T-helper 22 cell (primary cell): ENCODE results near the gene TENM4.

ENCODE experiments used
- DNase-seq: peaks from one replicate; pipeline ENCODE4 v3.0.0-alpha.2; 2020; ENCODE audit warnings: low read depth

The TENM4 gene

DNA sequence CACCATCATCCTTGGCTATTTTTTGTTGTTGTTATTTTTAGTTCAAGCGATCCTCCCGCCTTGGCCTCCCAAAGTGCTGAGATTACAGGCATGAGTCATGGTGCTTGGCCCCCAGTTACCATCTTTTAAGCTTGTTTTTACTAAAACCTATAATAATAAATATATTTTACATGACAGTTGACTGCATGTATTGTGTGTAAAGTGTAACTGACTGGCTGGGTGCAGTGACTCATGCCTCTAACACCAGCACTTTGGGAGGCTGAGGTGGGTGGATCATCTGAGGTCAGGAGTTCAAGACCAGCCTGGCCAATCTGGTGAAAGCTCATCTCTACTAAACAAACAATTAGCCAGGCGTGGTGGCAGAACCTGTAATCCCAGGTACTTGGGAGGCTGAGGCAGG, 386.2 kb downstream of the TENM4 start:
- no peak for DNase-seq

GRCh38 chr11:79052544-79052943, 388.3 kb downstream of the TENM4 start:
- no peak for DNase-seq

- DNase-seq, result no peak
Measured at GRCh38 chr11:79050786-79051185, 390.0 kb downstream of the TENM4 start.

DNA sequence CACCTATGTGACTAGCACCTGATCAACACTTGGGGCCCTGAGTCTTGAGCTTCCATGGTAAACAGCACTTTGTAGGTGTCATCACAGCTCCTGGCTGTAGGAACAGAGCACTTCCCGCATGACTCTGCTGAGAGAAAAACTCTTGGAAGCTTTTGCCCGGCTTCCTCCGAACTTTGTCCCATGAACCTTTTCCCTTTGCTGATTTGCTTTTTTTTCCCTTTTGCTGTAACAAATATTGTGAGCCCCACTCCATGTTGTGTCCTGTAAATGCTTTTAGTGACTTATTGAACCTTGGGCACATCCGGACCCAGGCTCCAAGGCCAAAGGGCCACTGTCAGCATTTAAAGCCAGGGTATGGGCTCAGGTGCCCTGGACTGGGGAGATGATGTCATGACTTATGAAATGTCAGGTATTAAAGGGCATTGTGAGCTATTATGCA, 391.1 kb downstream of the TENM4 start:
- no peak for DNase-seq

DNA sequence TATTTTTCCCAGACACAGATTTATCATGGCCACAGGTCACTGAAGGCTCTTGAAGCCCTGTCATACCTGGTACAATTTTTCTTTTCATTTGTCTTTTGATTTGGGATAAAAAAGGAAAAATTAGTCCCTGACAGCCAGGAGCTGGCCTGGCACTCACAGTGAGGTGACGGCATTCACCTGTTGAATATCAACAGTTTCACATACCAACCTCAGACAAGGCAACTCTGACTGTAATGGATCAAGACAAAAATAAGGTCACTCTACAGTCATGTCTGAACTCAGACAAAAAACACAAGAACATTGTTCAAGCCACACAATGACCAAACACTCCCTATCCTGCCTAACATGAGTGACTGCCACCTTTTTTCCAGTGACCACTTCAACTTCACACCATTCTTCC, 392.9 kb downstream of the TENM4 start:
- no peak for DNase-seq

DNA sequence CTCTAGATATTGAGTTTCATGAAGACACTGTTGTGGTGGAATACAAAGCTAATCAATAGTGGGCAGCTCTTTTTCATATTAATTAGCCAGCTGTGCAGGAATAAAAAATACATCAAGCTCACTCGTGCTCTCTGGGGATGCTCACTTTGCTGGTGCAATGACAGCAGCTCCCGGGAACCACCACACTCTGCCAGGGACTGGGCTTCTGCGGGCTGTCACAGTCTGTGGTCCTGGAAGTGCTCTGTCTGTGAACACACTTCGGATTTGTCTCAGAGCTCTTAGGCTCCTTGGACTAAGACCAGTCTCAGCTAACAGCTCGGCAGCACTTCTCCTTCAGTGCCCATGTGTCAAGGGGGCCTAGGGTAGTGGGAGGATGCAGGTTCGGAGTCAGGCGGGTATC, 393.5 kb downstream of the TENM4 start:
- no peak for DNase-seq

- no peak for DNase-seq
Measured at GRCh38 chr11:79046366-79046765, 394.5 kb downstream of the TENM4 start.

GRCh38 chr11:79045800-79046304, 395.0 kb downstream of the TENM4 start:
- DNase-seq, result no peak

DNA sequence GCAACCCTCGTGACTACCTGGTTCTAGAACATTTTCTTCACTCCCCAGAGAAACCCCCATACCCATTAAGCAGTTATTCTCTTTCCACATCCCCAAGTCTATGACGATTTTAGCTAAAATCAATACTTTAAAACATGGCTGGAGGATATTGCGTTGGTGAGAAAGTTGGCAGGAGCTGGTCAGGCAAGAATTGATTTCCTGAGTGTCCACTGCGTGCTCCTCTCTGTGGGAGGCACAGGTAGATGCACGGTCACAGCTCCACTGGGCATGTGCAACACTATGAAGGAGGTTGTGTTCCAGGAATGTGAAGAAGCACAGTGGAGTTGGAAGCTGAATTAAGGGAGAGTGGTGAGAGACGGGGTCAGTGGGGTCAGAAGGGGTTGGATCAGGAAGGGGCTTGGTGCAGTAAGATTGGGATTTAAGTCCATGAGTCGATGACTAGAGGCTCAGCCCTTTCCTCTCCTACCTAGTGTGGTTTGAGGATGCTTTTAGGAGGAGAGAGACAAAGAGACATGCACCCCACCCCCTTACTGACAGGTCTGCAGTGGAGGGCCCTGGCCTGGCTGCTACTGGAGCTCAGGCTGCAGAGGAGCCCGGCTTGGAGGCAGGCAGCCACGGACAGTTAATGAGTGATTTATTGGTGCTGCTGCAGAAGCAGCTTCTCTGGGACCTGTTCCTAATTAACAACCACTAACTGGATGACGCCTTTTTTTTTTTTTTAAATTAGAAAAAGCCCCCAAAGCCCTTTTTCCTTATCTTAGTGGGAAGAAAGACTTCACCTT, 395.6 kb downstream of the TENM4 start:
- DNase-seq, result no peak

DNA sequence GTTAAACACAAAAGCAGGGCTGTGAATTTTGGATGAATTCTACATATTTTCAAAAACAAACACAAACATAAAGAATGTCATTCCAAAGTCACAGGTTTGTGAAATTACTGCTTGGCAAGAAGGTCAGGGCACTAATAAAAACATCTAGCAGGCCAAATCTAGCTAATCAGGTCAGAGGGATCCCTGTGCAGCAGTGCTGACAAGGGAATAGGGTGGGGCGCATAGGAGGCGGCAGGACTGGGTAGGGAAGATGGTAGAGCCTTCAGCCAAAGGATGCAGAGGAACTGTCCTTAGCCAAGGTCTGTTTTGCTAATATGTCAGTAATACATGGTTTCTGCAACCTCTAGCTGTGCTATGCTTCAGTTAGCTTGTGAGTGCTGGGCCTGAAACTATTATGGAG, 396.6 kb downstream of the TENM4 start:
- DNase-seq, result no peak

DNA sequence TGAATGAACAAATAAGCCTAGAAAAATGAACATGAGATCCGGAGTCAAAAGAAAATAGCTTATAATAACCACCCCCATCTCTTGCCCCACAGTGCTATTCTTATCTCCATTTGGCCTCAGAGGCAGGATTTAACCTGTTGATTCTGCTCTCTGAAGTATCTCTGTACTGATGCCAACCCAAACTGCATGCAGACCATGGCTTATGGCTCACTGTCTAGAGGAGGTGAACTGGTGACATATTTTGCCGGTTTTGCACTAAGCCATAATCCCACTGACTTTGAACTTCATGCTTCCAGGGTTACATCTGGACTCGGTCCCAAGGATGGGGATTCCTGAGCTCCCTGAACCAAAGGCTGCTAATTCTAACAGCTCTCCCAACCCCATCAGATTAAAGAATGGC, 397.1 kb downstream of the TENM4 start:
- no peak for DNase-seq

DNA sequence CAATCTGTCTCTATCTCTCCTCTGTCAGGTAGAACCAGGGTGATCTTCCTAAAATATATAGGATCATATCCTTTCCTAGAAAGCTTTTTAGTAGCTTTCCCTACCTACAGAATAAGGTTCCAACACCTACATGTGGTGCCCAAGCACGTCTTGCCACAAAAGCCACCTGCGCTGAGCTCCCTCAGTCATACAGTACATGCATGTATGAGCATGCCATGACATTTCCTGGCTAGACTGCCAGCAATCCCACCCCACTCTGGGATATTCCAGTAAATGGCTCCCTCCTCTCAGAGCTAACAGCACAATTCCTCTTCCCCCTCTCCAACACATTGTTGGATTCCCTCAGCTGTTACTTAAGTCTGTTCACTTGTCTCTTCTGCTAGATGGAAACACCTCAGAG, 398.0 kb downstream of the TENM4 start:
- DNase-seq, result no peak

GRCh38 chr11:79040348-79040747, 400.5 kb downstream of the TENM4 start:
- no peak for DNase-seq

DNA sequence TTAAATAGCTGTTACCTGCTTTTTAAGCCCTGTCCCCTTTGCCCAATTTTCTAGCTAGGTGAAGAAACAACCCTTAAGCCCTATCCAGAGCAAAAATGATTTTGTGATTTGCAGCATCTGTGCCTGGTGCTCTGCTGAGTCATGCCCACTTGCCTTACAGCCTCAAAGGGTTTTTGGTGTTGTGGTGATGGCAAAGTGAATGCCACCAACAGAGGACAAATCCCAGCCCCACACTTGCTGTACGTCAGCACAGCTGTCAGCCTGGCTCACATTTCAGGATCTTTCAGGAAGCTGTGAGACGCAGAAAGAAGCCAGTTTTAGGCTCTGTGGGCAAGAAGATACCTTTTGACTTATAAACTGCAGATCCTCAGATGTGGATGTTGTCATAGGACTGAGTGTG, 401.7 kb downstream of the TENM4 start:
- no peak for DNase-seq

- DNase-seq, result no peak
Measured at GRCh38 chr11:79035881-79036280, 404.9 kb downstream of the TENM4 start.

DNA sequence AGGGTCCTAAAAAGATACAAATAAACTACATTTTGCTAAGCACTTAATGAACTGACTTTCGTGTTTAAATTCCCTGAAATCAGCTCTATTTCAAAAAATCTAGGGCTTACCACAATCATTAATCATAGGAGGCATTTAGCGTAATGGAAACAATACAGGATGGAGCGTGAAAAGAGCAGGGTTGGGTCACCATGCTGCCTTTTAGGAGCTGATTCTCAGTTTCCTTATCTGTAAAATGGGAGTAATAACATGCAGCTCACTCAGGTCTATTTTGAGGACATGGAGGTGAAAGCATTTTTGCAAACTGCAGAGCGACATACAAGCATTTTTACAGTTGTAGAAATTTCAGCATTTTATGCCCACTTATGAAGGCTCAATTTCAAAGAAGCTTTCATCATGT, 407.0 kb downstream of the TENM4 start:
- no peak for DNase-seq

GRCh38 chr11:79030448-79030847, 410.4 kb downstream of the TENM4 start:
- DNase-seq, result no peak

DNA sequence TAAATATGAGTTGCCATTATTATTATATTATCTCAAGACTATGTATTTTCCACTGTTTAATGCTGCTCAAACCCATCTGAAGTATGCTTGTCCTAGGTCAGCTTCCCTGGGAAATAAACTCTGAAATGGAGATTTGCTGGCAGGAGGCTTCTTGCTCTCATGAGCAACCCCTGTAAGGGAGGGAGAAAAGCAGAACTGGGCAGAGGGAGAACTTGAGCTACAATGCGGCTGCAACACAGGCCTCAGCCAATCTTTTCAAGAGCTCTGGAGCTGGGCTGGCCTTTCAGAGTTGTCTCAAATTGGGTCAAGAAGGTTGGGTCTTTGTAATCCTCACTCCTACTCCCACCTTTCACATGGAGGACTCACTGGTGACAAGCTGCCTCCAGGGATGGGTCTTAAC, 412.6 kb downstream of the TENM4 start:
- no peak for DNase-seq

DNA sequence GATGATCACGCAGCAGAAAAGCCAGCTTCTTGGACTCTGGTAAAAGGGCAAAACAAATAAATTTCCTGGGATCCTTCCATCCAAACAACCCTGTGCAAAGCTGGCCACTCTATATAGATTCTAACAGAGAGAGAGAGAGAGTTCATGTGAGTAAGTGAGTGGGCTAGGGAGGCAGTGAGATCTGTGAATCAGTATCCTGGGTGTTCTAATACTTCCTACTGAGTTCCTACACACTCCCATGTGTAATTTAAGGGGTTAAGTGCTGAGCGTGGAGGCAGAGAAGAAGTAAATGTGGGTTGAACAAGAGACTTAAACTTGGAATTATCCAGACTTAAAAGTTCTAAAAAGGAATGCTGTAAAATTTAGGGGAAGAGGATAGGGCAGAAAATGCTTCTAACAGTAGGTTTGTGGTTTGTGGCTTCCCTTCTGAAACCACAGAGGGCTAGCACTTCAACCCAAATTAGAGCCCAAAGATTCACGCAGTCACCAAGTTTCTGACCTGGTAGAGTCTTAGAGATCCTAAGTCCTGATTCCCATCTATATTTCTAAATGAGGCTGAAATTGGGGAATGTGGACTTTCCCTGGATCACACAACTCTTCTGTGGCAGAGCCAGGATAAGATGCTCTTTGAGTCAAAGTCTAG, 413.9 kb downstream of the TENM4 start:
- DNase-seq, result no peak

GRCh38 chr11:79025622-79026021, 415.2 kb downstream of the TENM4 start:
- no peak for DNase-seq

- DNase-seq, result no peak
Measured at GRCh38 chr11:79025097-79025496, 415.7 kb downstream of the TENM4 start.

DNA sequence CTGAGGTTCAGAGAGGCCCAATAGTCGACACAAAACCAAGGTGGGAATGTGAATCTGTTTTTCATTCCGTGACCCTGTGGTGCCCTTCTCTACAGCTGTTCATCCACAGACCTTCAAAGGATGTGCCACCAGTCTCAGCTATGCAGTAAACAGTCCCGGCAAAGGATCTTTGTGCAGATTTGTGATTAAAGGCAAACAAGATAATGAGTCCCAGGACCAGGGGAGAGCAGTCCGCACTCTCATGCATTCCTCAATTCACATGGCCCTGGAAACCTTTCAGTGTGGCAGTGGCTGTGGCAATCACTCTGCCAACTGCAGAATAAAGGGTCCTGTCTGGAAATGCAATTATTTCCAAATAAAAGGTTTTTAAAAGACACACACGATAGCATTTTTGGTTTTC, 418.6 kb downstream of the TENM4 start:
- no peak for DNase-seq

DNA sequence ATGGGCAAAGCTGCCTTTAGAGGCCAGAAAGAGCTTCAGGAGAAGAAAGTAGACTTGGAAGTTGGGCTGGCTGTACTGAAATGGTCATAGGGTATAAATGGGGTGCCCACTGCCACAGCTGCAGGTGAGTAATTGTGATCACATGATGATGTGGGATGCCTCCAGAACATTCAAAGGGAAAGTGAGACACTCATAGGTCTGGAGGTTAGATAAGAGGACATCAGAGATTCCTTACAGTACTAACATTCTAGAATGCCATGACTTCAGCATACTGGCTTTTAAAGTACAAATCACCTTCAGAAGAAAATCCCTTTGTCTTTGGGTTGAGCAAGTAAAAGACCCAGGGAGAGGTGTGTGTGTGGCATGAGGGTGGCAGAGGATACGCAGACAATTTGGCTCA, 419.2 kb downstream of the TENM4 start:
- no peak for DNase-seq

- no peak for DNase-seq
Measured at GRCh38 chr11:79019975-79020374, 420.9 kb downstream of the TENM4 start.
